HEK293T (cell line): Measurements from ENCODE around the gene ARHGEF19.

ENCODE experiments used
- ARNT ChIP-seq: fragments of 450-650 bp; IDR thresholded peaks from 2 replicates; pipeline ENCODE4 v1.6.1; 2017; ENCODE audit warnings: mild to moderate bottlenecking
- BHLHE40 ChIP-seq: fragments of 450-650 bp; IDR thresholded peaks from 2 replicates; pipeline ENCODE4 v1.6.1; 2016; ENCODE audit warnings: mild to moderate bottlenecking, moderate library complexity, borderline replicate concordance
- ELF4 ChIP-seq: fragments of 450-650 bp; IDR thresholded peaks from 2 replicates; pipeline ENCODE4 v1.6.1; 2017; ENCODE audit warnings: antibody characterized with exemption
- FOXA1 ChIP-seq: fragments of 450-650 bp; IDR thresholded peaks from 2 replicates; pipeline ENCODE4 v1.6.1; 2016; ENCODE audit warnings: mild to moderate bottlenecking
- FOXM1 ChIP-seq: fragments of 450-650 bp; IDR thresholded peaks from 2 replicates; pipeline ENCODE4 v1.6.1; 2017; ENCODE audit warnings: mild to moderate bottlenecking, borderline replicate concordance
- HDGF ChIP-seq: fragments of 450-650 bp; IDR thresholded peaks from 2 replicates; pipeline ENCODE4 v1.6.1; 2017; ENCODE audit warnings: antibody characterized with exemption, borderline replicate concordance
- L3MBTL2 ChIP-seq: fragments of 450-650 bp; conservative IDR thresholded peaks from 2 replicates; pipeline ENCODE4 v1.6.1; 2016; ENCODE audit warnings: mild to moderate bottlenecking
- LEF1 ChIP-seq: fragments of 450-650 bp; IDR thresholded peaks from 2 replicates; pipeline ENCODE4 v1.6.1; 2017; ENCODE audit warnings: mild to moderate bottlenecking, borderline replicate concordance
- NFRKB ChIP-seq: fragments of 450-650 bp; IDR thresholded peaks from 2 replicates; pipeline ENCODE4 v1.6.1; 2016; ENCODE audit warnings: mild to moderate bottlenecking, moderate library complexity
- SUZ12 ChIP-seq: fragments of 450-650 bp; IDR thresholded peaks from 2 replicates; pipeline ENCODE4 v1.6.1; 2016; ENCODE audit warnings: mild to moderate bottlenecking

DNA sequence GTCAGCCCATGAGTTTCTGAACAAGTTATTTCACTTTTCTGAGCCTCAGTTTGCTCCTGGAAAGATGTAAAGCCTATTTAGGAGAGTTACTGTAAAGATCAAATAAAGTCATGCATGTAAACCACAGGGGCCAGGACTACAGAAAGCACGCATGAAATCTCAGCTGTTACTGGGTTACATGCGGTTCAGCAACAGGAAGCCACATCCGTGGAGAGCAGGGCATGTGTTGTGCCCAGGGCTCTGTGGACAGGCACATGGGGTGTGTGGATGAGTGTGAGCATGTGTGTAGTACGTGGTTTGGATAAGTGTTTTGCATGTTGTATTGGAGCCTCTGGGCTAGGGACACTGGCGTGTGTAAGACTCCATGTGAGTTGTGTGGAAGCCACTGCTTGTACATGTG, 54.4 kb downstream of the ARHGEF19 start:
- TF ChIP-seq FOXM1 (no peak), SUZ12 (no peak), ARNT (no peak), BHLHE40 (no peak), FOXA1 (no peak), NFRKB (no peak), HDGF (no peak), ELF4 (no peak), LEF1 (no peak), L3MBTL2 (no peak)
